BJ (cell line): ENCODE data around the gene PALS1. TPM values are rescaled to one million over a fixed set of nuclear protein-coding genes. Genes with fewer than 3 reads are reported as not detected.

Experiments
- CTCF ChIA-PET: fragments of 350-600 bp; formaldehyde crosslinking; extraction: SDS; loops from one replicate; lab custom pipeline; 2021; ENCODE audit warnings: antibody characterized with exemption, inconsistent platforms; lab: Yijun Ruan, JAX
- POLR2A ChIA-PET: fragments of 300-600 bp; sonication (Branson Sonifier 250); formaldehyde crosslinking; extraction: SDS; loops from one replicate; lab custom pipeline; 2021; ENCODE audit warnings: antibody characterized with exemption; lab: Charles Lee
- DNase-seq: peaks from one replicate; pipeline ENCODE4 v3.0.0-alpha.2; 2011; ENCODE audit warnings: low read depth
- H3K27me3 ChIP-seq: 2 replicates; pipeline ENCODE4 v1.6.0; 2011; ENCODE audit warnings: low read length; ENCODE audit not compliant: control insufficient read depth, insufficient read depth
- H3K36me3 ChIP-seq: 2 replicates; pipeline ENCODE4 v1.5.1; 2011; ENCODE audit warnings: low read length; ENCODE audit not compliant: control insufficient read depth, insufficient read depth
- H3K4me3 ChIP-seq: 2 replicates; pipeline ENCODE4 v1.5.1; 2011; ENCODE audit warnings: low read depth, mild to moderate bottlenecking, control low read depth, low read length
- CTCF ChIP-seq: IDR thresholded peaks from 2 replicates; pipeline ENCODE4 v1.5.1; 2011; ENCODE audit warnings: low read depth, mild to moderate bottlenecking, control low read depth, inconsistent platforms, low read length, moderate library complexity; ENCODE audit not compliant: insufficient read depth
- polyA plus RNA-seq: library from polyadenylated mRNA; depleted of rRNA; stranded (reverse); fragments of >200 nt; gene quantifications from 2 replicates; pipeline ENCODE4 v1.2.3, GENCODE V29; 2011

PALS1 gene
- polyA plus RNA-seq, 1 experiment, result 9.3 TPM

GRCh38 chr14:67240168-67240932, 885 bp upstream of the PALS1 start:
- DNase-seq, result no peak
- CTCF ChIA-PET, result interaction anchor here (1.3 kb wide), 1 partner anchor 18 kb away, joined by 3 read pairs; no protein-coding TSS in a partner anchor
- POLR2A ChIA-PET, result no interaction called here
- H3K27me3 ChIP-seq, result no peaks in the 10 kb centered on the region
- no peak for TF ChIP-seq CTCF
- peak overlapping the region; percentile 58 for H3K4me3 ChIP-seq
- no peaks in the 10 kb centered on the region for H3K36me3 ChIP-seq

- TF ChIP-seq CTCF, result no peak
- POLR2A ChIA-PET, result interaction anchor here (0.6 kb wide), 1 partner anchor 116 kb away, joined by 3 read pairs; no protein-coding TSS in a partner anchor
- Histone ChIP-seq H3K36me3 (no peaks in the 10 kb centered on the region), H3K4me3 (peak overlapping the region; percentile 98), H3K27me3 (no peaks in the 10 kb centered on the region)
- peak; percentile 82 for DNase-seq
- CTCF ChIA-PET, result interaction anchor here (0.7 to 1.3 kb wide), 2 partner anchors 9 to 18 kb away, joined by 3 to 4 read pairs; no protein-coding TSS in a partner anchor
These were observed 241 bp upstream of the PALS1 start for GRCh38 chr14:67240978-67241410.

- H3K27me3 ChIP-seq, result no peaks in the 10 kb centered on the region
- H3K4me3 ChIP-seq, result peak overlapping the region; percentile 98
- ChIA-PET CTCF (interaction anchor here (1.2 to 1.5 kb wide), 2 partner anchors 10 to 44 kb away, joined by 3 read pairs; no protein-coding TSS in a partner anchor), POLR2A (no interaction called here)
- no peaks in the 10 kb centered on the region for H3K36me3 ChIP-seq
- TF ChIP-seq CTCF, result no peak
- no peak for DNase-seq
These were observed 859 bp downstream of the PALS1 start for GRCh38 chr14:67242168-67242420.

- Histone ChIP-seq H3K27me3 (no peaks in the 10 kb centered on the region), H3K36me3 (no peaks in the 10 kb centered on the region), H3K4me3 (no peak overlapping the region)
- ChIA-PET CTCF (no interaction called here), POLR2A (no interaction called here)
- no peak for DNase-seq
- TF ChIP-seq CTCF, result no peak
These were observed 3.9 kb downstream of the PALS1 start for GRCh38 chr14:67245104-67245503.

GRCh38 chr14:67251573-67252226, 10.5 kb downstream of the PALS1 start:
- CTCF ChIA-PET, result interaction anchor here (1.2 to 1.7 kb wide), 3 partner anchors 10 to 85 kb away, joined by 3 to 10 read pairs (median 3); no protein-coding TSS in a partner anchor

More at GRCh38 chr14:67251573-67252226, 10.5 kb downstream of the PALS1 start:
- H3K36me3 ChIP-seq, result no peaks in the 10 kb centered on the region
- H3K4me3 ChIP-seq, result no peak overlapping the region
- no peaks in the 10 kb centered on the region for H3K27me3 ChIP-seq
- DNase-seq, result no peak
- POLR2A ChIA-PET, result interaction anchor here (0.6 kb wide), 2 partner anchors 11 to 1541 kb away, joined by 3 read pairs; partner anchors contain the start of gene ZFP36L1
- TF ChIP-seq CTCF, result no peak
